GM21825 (cell line): Measurements from ENCODE around the gene LRRIQ4.

Experiments used
- ATAC-seq: cut with Tn5 transposase; IDR thresholded peaks from one replicate; pipeline ENCODE4 v1.9.1; 2021; ENCODE audit warnings: mild to moderate bottlenecking, moderate library complexity; ENCODE audit not compliant: unreplicated experiment

Gene LRRIQ4

GRCh38 chr3:169812332-169813235, at the start of gene LRRIQ4, which contains the start of gene LRRC34:
Gene LRRIQ4, plus strand, starts transcription at chr3:169812870. Its CDS starts 9,052 bp downstream, at chr3:169821922.
Gene LRRC34, minus strand, starts transcription at chr3:169812904. Its CDS starts 356 bp downstream, at chr3:169812548.
- peak; percentile 64 for ATAC-seq

- ATAC-seq: peak; percentile 29
These were observed 48.3 kb upstream of the LRRIQ4 start for GRCh38 chr3:169764312-169764881.

GRCh38 chr3:169764882-169765612, 47.6 kb upstream of the LRRIQ4 start, which contains the start of gene TERC:
Gene TERC, minus strand, starts transcription at chr3:169765060.
- ATAC-seq: peak; percentile 78

GRCh38 chr3:169769287-169770181, 43.1 kb upstream of the LRRIQ4 start, which contains the start of gene ACTRT3:
Gene ACTRT3, minus strand, starts transcription at chr3:169769561. Its CDS starts 41 bp downstream, at chr3:169769520.
- peak; percentile 31 for ATAC-seq

- no peak for ATAC-seq
These were observed 41.0 kb upstream of the LRRIQ4 start for GRCh38 chr3:169771497-169772304.

- peak; percentile 24 for ATAC-seq
These were observed 40.3 kb upstream of the LRRIQ4 start for GRCh38 chr3:169772305-169772896.

- peak; percentile 84 for ATAC-seq
These were observed 39.5 kb upstream of the LRRIQ4 start, which contains the start of gene MYNN for GRCh38 chr3:169772897-169773816. Gene MYNN, plus strand, starts transcription at chr3:169773396. Its CDS starts 900 bp downstream, at chr3:169774296.

- no peak for ATAC-seq
These were observed 38.5 kb upstream of the LRRIQ4 start for GRCh38 chr3:169774186-169774585.

GRCh38 chr3:169777822-169778221, 34.8 kb upstream of the LRRIQ4 start:
- ATAC-seq: no peak

GRCh38 chr3:169780742-169781141, 31.9 kb upstream of the LRRIQ4 start:
- no peak for ATAC-seq

- ATAC-seq: no peak
These were observed 31.3 kb upstream of the LRRIQ4 start for GRCh38 chr3:169781209-169781855.

GRCh38 chr3:169787120-169787519, 25.6 kb upstream of the LRRIQ4 start:
- no peak for ATAC-seq

GRCh38 chr3:169787791-169788190, 24.9 kb upstream of the LRRIQ4 start:
- ATAC-seq: no peak

- no peak for ATAC-seq
These were observed 22.5 kb upstream of the LRRIQ4 start for GRCh38 chr3:169790219-169790618.

GRCh38 chr3:169790687-169791429, 21.8 kb upstream of the LRRIQ4 start:
- no peak for ATAC-seq

GRCh38 chr3:169792359-169792758, 20.3 kb upstream of the LRRIQ4 start:
- no peak for ATAC-seq

- no peak for ATAC-seq
These were observed 8.0 kb upstream of the LRRIQ4 start for GRCh38 chr3:169804681-169805080.
